PC-3 (cell line): ENCODE data around the gene ITPRIP.

ENCODE experiments used
- CTCF ChIP-seq: fragments of 300-600 bp; sonication (generic); conservative IDR thresholded peaks from 2 replicates; pipeline ENCODE4 v1.5.1; 2017; ENCODE audit warnings: antibody characterized with exemption, low read depth, mild to moderate bottlenecking, low read length
- EZH2 ChIP-seq: fragments of 300-600 bp; sonication (generic); IDR thresholded peaks from one replicate; pipeline ENCODE4 v1.6.1; 2017; ENCODE audit warnings: antibody characterized with exemption, mild to moderate bottlenecking, low read length; ENCODE audit not compliant: unreplicated experiment

GRCh38 chr10:104273899-104274575, 64.2 kb downstream of the ITPRIP start:
- no peak for TF ChIP-seq CTCF
- TF ChIP-seq EZH2 = no peak
